Measurements from ENCODE around the gene ETNK2. TPM values are rescaled to one million over a fixed set of nuclear protein-coding genes. Genes with fewer than 3 reads are reported as not detected.
A peak's percentile ranks its signal among the peaks of the same experiment; 100 is the strongest.

Gene ETNK2
- total and polyA plus RNA-seq, 2 of the 13 experiments (the other 11 are each of a cell fraction or from before 2014, with no cell fraction given), result 15.5 to 42.8 TPM

GRCh38 chr1:204102029-204102611, 49.7 kb downstream of the ETNK2 start (continued):
- 0 out of 2 replicates have a peak, but pooled peaks have one; percentile 52 for TF ChIP-seq RERE (CRISPR knock-in tag; IDR thresholded peaks at IDR 0.05; ENCODE audit: low read depth)
- TF ChIP-seq RXRB (CRISPR knock-in tag; IDR thresholded peaks at IDR 0.05; ENCODE audit: borderline replicate concordance), result peak; percentile 59; the same call in 1 of the 2 replicates
- no peak for TF ChIP-seq FOXM1 (CRISPR knock-in tag; IDR thresholded peaks at IDR 0.05)
- peak; percentile 65; the same call in 1 of the 2 replicates for TF ChIP-seq ZNF580 (CRISPR knock-in tag; IDR thresholded peaks at IDR 0.05; ENCODE audit: borderline replicate concordance, low read depth)
- peak; percentile 82 for TF ChIP-seq ZNF331 (CRISPR knock-in tag; IDR thresholded peaks at IDR 0.05)
- peak; percentile 50; the same call in 1 of the 2 replicates for TF ChIP-seq MIXL1 (CRISPR knock-in tag; IDR thresholded peaks at IDR 0.05)
- TF ChIP-seq, protein P1, sequence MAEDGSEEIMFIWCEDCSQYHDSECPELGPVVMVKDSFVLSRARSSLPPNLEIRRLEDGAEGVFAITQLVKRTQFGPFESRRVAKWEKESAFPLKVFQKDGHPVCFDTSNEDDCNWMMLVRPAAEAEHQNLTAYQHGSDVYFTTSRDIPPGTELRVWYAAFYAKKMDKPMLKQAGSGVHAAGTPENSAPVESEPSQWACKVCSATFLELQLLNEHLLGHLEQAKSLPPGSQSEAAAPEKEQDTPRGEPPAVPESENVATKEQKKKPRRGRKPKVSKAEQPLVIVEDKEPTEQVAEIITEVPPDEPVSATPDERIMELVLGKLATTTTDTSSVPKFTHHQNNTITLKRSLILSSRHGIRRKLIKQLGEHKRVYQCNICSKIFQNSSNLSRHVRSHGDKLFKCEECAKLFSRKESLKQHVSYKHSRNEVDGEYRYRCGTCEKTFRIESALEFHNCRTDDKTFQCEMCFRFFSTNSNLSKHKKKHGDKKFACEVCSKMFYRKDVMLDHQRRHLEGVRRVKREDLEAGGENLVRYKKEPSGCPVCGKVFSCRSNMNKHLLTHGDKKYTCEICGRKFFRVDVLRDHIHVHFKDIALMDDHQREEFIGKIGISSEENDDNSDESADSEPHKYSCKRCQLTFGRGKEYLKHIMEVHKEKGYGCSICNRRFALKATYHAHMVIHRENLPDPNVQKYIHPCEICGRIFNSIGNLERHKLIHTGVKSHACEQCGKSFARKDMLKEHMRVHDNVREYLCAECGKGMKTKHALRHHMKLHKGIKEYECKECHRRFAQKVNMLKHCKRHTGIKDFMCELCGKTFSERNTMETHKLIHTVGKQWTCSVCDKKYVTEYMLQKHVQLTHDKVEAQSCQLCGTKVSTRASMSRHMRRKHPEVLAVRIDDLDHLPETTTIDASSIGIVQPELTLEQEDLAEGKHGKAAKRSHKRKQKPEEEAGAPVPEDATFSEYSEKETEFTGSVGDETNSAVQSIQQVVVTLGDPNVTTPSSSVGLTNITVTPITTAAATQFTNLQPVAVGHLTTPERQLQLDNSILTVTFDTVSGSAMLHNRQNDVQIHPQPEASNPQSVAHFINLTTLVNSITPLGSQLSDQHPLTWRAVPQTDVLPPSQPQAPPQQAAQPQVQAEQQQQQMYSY (CRISPR knock-in tag; IDR thresholded peaks at IDR 0.05), result no peak
- no peak for TF ChIP-seq EEA1 (CRISPR knock-in tag; IDR thresholded peaks at IDR 0.05; ENCODE audit: borderline replicate concordance)
- TF ChIP-seq ZNF136 (CRISPR knock-in tag; IDR thresholded peaks at IDR 0.05; ENCODE audit: low read depth), result no peak
- no peak for TF ChIP-seq IKZF4 (CRISPR knock-in tag; IDR thresholded peaks at IDR 0.05; ENCODE audit: borderline replicate concordance, low read depth, not compliant biosample characterization)
- TF ChIP-seq, protein P2, sequence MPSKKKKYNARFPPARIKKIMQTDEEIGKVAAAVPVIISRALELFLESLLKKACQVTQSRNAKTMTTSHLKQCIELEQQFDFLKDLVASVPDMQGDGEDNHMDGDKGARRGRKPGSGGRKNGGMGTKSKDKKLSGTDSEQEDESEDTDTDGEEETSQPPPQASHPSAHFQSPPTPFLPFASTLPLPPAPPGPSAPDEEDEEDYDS (CRISPR knock-in tag; IDR thresholded peaks at IDR 0.05), result no peak
- TF ChIP-seq ZNF225 (CRISPR knock-in tag; IDR thresholded peaks at IDR 0.05), result no peak
- peak; percentile 61; the same call in 1 of the 2 replicates for TF ChIP-seq ZNF792 (CRISPR knock-in tag; IDR thresholded peaks at IDR 0.05)
- peak; percentile 76; the same call in 1 of the 2 replicates for TF ChIP-seq ZNF615 (CRISPR knock-in tag; IDR thresholded peaks at IDR 0.05; ENCODE audit: borderline replicate concordance)
- no peak for TF ChIP-seq RFX3 (CRISPR knock-in tag; IDR thresholded peaks at IDR 0.05)
- no peak for TF ChIP-seq TP53 (CRISPR knock-in tag; conservative IDR thresholded peaks at IDR 0.05)
- TF ChIP-seq KLF13 (CRISPR knock-in tag; IDR thresholded peaks at IDR 0.05), result no peak
- TF ChIP-seq ZNF24 (IDR thresholded peaks at IDR 0.05), result no peak
- TF ChIP-seq SMARCC2 (IDR thresholded peaks at IDR 0.05), result no peak
- no peak for TF ChIP-seq ZNF143 (CRISPR knock-in tag; IDR thresholded peaks at IDR 0.05)
- TF ChIP-seq ZNF776 (CRISPR knock-in tag; IDR thresholded peaks at IDR 0.05), result no peak
